Neural cell (in vitro differentiated cells): Measurements from ENCODE around the gene TMEM9. TPM values are rescaled to one million over a fixed set of nuclear protein-coding genes. Genes with fewer than 3 reads are reported as not detected.

Experiments
- H2AFZ ChIP-seq: fragments of 200-600, 300-800 bp; sonication (generic), shearing (Covaris generic); 2 replicates; pipeline ENCODE4 v1.6.0; 2014; ENCODE audit warnings: low read depth, mild to moderate bottlenecking, antibody characterized with exemption, low read length, moderate library complexity
- H3F3A ChIP-seq: fragments of 200-600 bp; shearing (Covaris generic); 2 replicates; pipeline ENCODE4 v1.6.1; 2016; ENCODE audit warnings: mild to moderate bottlenecking, moderate library complexity, mixed read lengths, antibody characterized with exemption, low read length; ENCODE audit not compliant: insufficient read depth, poor library complexity, severe bottlenecking
- H3K27ac ChIP-seq: fragments of 200-600, 300-800 bp; sonication (generic), shearing (Covaris generic); 2 replicates; pipeline ENCODE4 v1.5.1; 2014; ENCODE audit warnings: mild to moderate bottlenecking, low read length, moderate library complexity
- H3K27me3 ChIP-seq: fragments of 300-800, 200-600 bp; sonication (generic), shearing (Covaris generic); 2 replicates; pipeline ENCODE4 v1.6.0; 2014; ENCODE audit warnings: mild to moderate bottlenecking, low read depth, low read length, moderate library complexity; ENCODE audit not compliant: insufficient read depth
- H3K36me3 ChIP-seq: fragments of 300-800, 200-600 bp; sonication (generic), shearing (Covaris generic); 2 replicates; pipeline ENCODE4 v1.5.1; 2014; ENCODE audit warnings: mild to moderate bottlenecking, antibody characterized with exemption, low read length, moderate library complexity; ENCODE audit not compliant: insufficient read depth
- H3K4me2 ChIP-seq: fragments of 300-800, 200-600 bp; sonication (generic), shearing (Covaris generic); 2 replicates; pipeline ENCODE4 v1.6.0; 2014; ENCODE audit warnings: mild to moderate bottlenecking, low read length
- H3K4me3 ChIP-seq: fragments of 300-800, 200-600 bp; sonication (generic), shearing (Covaris generic); 2 replicates; pipeline ENCODE4 v1.5.1; 2014; ENCODE audit warnings: mild to moderate bottlenecking, low read length, moderate library complexity
- H3K79me2 ChIP-seq: fragments of 200-600 bp; shearing (Covaris generic); replicated peaks from 2 replicates; pipeline ENCODE4 v1.6.0; 2014; ENCODE audit warnings: mild to moderate bottlenecking, low read length, moderate library complexity; ENCODE audit not compliant: insufficient read depth
- H3K9ac ChIP-seq: fragments of 300-800, 200-600 bp; sonication (generic), shearing (Covaris generic); 2 replicates; pipeline ENCODE4 v1.6.1; 2016; ENCODE audit warnings: mild to moderate bottlenecking, low read length, mixed read lengths
- H3K9me2 ChIP-seq: fragments of 200-600 bp; shearing (Covaris generic); 2 replicates; pipeline ENCODE4 v1.6.1; 2016; ENCODE audit warnings: mild to moderate bottlenecking, low read length, mixed read lengths; ENCODE audit not compliant: insufficient read depth
- H3K9me3 ChIP-seq: fragments of 200-600, 300-800 bp; sonication (generic), shearing (Covaris generic); 2 replicates; pipeline ENCODE4 v1.6.1; 2016; ENCODE audit warnings: mild to moderate bottlenecking, mixed run types, low read length, moderate library complexity, mixed read lengths
- H4K20me1 ChIP-seq: fragments of 200-600 bp; shearing (Covaris generic); 2 replicates; pipeline ENCODE4 v1.6.1; 2016; ENCODE audit warnings: mild to moderate bottlenecking, mixed run types; ENCODE audit not compliant: insufficient read depth
- EP300 ChIP-seq: fragments of 450-650 bp; conservative IDR thresholded peaks from 2 replicates; pipeline ENCODE4 v1.6.1; 2014; ENCODE audit warnings: antibody characterized with exemption, mild to moderate bottlenecking, moderate library complexity; ENCODE audit not compliant: poor library complexity, severe bottlenecking
- EZH2 ChIP-seq: fragments of 200-600, 300-800 bp; shearing (Covaris generic), sonication (generic); IDR thresholded peaks from 2 replicates; pipeline ENCODE4 v1.6.1; 2014; ENCODE audit warnings: antibody characterized with exemption, low read length, borderline replicate concordance, mild to moderate bottlenecking; ENCODE audit not compliant: insufficient read depth, poor library complexity, severe bottlenecking
- MXI1 ChIP-seq: fragments of 450-650 bp; conservative IDR thresholded peaks from 2 replicates; pipeline ENCODE4 v1.6.1; 2014; ENCODE audit warnings: antibody characterized with exemption, mild to moderate bottlenecking; ENCODE audit not compliant: poor library complexity, severe bottlenecking
- POLR2AphosphoS5 ChIP-seq: IDR thresholded peaks from 2 replicates; pipeline ENCODE4 v1.6.1; 2012
- RAD21 ChIP-seq: fragments of 450-650 bp; conservative IDR thresholded peaks from 2 replicates; pipeline ENCODE4 v1.6.1; 2014; ENCODE audit warnings: antibody characterized with exemption, mild to moderate bottlenecking, moderate library complexity
- SMC3 ChIP-seq: fragments of 450-650 bp; conservative IDR thresholded peaks from 2 replicates; pipeline ENCODE4 v1.6.1; 2014; ENCODE audit warnings: antibody characterized with exemption, mild to moderate bottlenecking, moderate library complexity; ENCODE audit not compliant: poor library complexity
- TAF1 ChIP-seq: IDR thresholded peaks from 2 replicates; pipeline ENCODE4 v1.6.1; 2012; ENCODE audit warnings: low read depth
- polyA plus RNA-seq: library from polyadenylated mRNA; depleted of rRNA; stranded (reverse); fragments of >200 nt; gene quantifications from 2 replicates; pipeline ENCODE4 v1.2.3, GENCODE V29; 2014
- TF ChIP-seq, protein P1 (sequence below): fragments of 450-650 bp; IDR thresholded peaks from 2 replicates; pipeline ENCODE4 v1.5.1; 2014; ENCODE audit warnings: antibody characterized with exemption, mild to moderate bottlenecking, moderate library complexity; ENCODE audit not compliant: poor library complexity, severe bottlenecking
- TF ChIP-seq, protein P2 (sequence below): IDR thresholded peaks from 2 replicates; pipeline ENCODE4 v1.6.1; 2012; ENCODE audit warnings: borderline replicate concordance

Gene TMEM9
- polyA plus RNA-seq, 1 donor from 2014 or later = 182 TPM

DNA sequence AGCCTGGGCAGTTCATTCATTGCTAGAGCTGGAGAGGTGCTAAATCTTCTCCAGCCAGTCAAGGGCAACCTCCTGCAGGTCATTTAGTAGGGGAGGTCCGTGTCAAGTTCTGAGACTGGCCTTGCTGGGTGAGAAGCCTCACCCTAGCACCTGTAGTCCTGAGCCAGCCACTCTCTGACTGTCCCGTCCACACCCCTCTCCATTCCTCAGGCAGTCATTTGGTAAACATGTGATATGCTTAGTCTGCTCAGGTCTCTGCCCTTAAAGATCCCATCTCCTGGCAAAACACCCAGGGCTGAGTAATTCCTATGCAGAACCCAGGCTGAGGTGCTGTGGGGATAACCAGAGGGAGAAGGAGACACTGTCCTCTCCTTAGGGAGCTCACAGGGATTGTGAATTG is 22.7 kb upstream of the TMEM9 start:
- H3K27me3 ChIP-seq = no peaks in the 10 kb centered on the region
- H4K20me1 ChIP-seq = no peaks in the 10 kb centered on the region
- H3F3A ChIP-seq = no peaks in the 10 kb centered on the region
- H3K9me3 ChIP-seq = no peaks in the 10 kb centered on the region
- H3K9ac ChIP-seq = no peak overlapping the region
- H3K9me2 ChIP-seq = no peaks in the 10 kb centered on the region
- no peak overlapping the region for H3K4me3 ChIP-seq
- TF ChIP-seq EP300 (no peak), TAF1 (no peak), MXI1 (no peak), POLR2AphosphoS5 (no peak), EZH2 (no peak), RAD21 (no peak), SMC3 (no peak)
- TF ChIP-seq, protein P1, sequence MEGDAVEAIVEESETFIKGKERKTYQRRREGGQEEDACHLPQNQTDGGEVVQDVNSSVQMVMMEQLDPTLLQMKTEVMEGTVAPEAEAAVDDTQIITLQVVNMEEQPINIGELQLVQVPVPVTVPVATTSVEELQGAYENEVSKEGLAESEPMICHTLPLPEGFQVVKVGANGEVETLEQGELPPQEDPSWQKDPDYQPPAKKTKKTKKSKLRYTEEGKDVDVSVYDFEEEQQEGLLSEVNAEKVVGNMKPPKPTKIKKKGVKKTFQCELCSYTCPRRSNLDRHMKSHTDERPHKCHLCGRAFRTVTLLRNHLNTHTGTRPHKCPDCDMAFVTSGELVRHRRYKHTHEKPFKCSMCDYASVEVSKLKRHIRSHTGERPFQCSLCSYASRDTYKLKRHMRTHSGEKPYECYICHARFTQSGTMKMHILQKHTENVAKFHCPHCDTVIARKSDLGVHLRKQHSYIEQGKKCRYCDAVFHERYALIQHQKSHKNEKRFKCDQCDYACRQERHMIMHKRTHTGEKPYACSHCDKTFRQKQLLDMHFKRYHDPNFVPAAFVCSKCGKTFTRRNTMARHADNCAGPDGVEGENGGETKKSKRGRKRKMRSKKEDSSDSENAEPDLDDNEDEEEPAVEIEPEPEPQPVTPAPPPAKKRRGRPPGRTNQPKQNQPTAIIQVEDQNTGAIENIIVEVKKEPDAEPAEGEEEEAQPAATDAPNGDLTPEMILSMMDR = no peak
- TF ChIP-seq, protein P2, sequence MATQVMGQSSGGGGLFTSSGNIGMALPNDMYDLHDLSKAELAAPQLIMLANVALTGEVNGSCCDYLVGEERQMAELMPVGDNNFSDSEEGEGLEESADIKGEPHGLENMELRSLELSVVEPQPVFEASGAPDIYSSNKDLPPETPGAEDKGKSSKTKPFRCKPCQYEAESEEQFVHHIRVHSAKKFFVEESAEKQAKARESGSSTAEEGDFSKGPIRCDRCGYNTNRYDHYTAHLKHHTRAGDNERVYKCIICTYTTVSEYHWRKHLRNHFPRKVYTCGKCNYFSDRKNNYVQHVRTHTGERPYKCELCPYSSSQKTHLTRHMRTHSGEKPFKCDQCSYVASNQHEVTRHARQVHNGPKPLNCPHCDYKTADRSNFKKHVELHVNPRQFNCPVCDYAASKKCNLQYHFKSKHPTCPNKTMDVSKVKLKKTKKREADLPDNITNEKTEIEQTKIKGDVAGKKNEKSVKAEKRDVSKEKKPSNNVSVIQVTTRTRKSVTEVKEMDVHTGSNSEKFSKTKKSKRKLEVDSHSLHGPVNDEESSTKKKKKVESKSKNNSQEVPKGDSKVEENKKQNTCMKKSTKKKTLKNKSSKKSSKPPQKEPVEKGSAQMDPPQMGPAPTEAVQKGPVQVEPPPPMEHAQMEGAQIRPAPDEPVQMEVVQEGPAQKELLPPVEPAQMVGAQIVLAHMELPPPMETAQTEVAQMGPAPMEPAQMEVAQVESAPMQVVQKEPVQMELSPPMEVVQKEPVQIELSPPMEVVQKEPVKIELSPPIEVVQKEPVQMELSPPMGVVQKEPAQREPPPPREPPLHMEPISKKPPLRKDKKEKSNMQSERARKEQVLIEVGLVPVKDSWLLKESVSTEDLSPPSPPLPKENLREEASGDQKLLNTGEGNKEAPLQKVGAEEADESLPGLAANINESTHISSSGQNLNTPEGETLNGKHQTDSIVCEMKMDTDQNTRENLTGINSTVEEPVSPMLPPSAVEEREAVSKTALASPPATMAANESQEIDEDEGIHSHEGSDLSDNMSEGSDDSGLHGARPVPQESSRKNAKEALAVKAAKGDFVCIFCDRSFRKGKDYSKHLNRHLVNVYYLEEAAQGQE = no peak
- no peak overlapping the region for H2AFZ ChIP-seq
- H3K4me2 ChIP-seq = no peak overlapping the region
- no peak overlapping the region for H3K27ac ChIP-seq
- H3K79me2 ChIP-seq = no peaks in the 10 kb centered on the region
- H3K36me3 ChIP-seq = no peaks in the 10 kb centered on the region

DNA sequence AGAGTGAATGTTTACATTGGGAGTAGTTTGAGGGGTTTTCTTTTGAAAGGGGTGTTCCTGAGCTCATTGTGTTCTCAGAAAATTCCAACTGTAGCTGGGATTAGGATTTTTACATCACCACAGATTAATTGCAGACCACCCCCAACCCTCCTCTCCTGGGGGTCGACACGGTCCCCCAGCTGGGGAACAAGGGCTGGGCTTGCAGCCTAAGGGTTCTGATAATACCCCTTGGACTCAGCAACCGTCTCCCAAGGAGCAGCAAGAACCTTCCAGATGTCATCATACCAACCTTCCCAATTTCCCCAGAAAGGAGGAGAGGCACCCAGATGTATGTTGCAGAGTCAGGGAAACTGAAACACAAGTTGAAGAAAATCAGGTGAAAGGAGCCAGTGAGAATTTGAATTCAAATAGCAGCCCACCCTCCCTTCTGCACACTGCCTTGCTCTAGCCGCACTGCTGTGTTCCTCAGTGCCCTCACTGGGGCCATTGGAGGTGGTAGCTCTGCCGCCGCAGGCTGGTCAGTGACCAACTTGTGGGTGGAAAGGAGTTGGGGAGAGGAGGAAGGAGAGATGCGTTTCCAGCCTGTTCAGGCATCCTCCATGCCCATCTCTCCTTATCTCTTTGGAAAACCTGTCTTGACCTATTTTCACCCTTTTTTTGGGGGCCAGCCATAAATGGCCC is 21.7 kb upstream of the TMEM9 start:
- Histone ChIP-seq H3K9me2 (no peaks in the 10 kb centered on the region), H2AFZ (no peak overlapping the region), H3K36me3 (no peaks in the 10 kb centered on the region), H3F3A (no peaks in the 10 kb centered on the region), H3K4me2 (no peak overlapping the region), H3K79me2 (no peaks in the 10 kb centered on the region), H3K27me3 (no peaks in the 10 kb centered on the region), H3K9ac (no peak overlapping the region), H3K9me3 (no peaks in the 10 kb centered on the region), H3K27ac (no peak overlapping the region), H4K20me1 (no peaks in the 10 kb centered on the region), H3K4me3 (no peak overlapping the region)
- TF ChIP-seq, protein P2 = no peak
- TF ChIP-seq RAD21 (no peak), MXI1 (no peak), TAF1 (no peak)
